Right atrium auricular region (tissue), 2 donors: Measurements from ENCODE around the gene TENM4. TPM values are rescaled to one million over a fixed set of nuclear protein-coding genes. Genes with fewer than 3 reads are reported as not detected.
A peak's percentile ranks its signal among the peaks of the same experiment; 100 is the strongest.

Source experiments
- DNase-seq: peaks from one replicate; pipeline ENCODE4 v3.0.0-alpha.2; 2019; ENCODE audit warnings: low spot score
- H3K27ac ChIP-seq, 2 donors: fragments of 200-600 bp; sonication (generic); 1 replicate in 1 of 2; 2 replicates in 1 of 2; pipeline ENCODE4 v1.5.1; 2016 to 2019
- H3K27me3 ChIP-seq, 2 donors: fragments of 200-600 bp; sonication (generic); one replicate each; pipeline versions ENCODE4 v1.5.1 to v1.6.0; 2017 to 2019
- H3K36me3 ChIP-seq: fragments of 200-600 bp; sonication (generic); one replicate; pipeline ENCODE4 v1.5.1; 2016
- H3K4me1 ChIP-seq, 2 donors: fragments of 200-600 bp; sonication (generic); one replicate each; pipeline versions ENCODE4 v1.5.1 to v1.6.0; 2017 to 2019
- H3K4me3 ChIP-seq, 2 donors: fragments of 200-600 bp; sonication (generic); 1 replicate in 1 of 2; 2 replicates in 1 of 2; pipeline ENCODE4 v1.5.1; 2017 to 2019; ENCODE audit warnings: mild to moderate bottlenecking in 1 of 2, moderate library complexity in 1 of 2
- H3K9me3 ChIP-seq, 2 donors: fragments of 200-600 bp; sonication (generic); one replicate each; pipeline ENCODE4 v1.5.1; 2019
- total RNA-seq, 2 donors: library from RNA; depleted of rRNA; stranded (reverse); fragments of >200 nt; gene quantifications; one replicate each; pipeline ENCODE4 v1.1.0, GENCODE V29; 2016
- TF ChIP-seq, protein P1 (sequence below), 2 donors: fragments of 200-600 bp; sonication (generic); IDR thresholded peaks; one replicate each; pipeline ENCODE4 v1.5.1; 2019; ENCODE audit warnings: antibody characterized with exemption in 2 of 2

Gene TENM4
- total RNA-seq, 2 donors from 2014 or later, result 0.30 to 0.98 TPM

DNA sequence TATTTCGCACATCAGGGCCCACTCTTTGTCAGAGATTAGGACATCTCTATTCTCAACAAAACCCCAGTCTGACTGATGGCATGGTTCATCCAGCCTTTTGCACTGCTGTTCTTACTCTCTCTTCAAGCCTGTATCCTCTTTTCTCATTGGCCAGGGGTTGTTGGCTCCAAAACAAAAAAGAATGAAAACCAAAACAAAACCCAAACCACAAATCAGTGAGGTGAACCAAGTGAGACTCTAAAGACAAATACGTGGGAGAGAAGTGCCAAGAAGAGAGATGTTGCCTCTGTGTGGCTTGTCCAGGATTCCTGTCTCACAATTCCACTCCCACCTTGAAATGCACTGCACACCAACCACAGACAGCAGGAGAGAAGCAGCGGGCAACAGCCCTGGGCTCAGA is 587.3 kb downstream of the TENM4 start:
- Histone ChIP-seq H3K9me3 (no peaks in the 10 kb centered on the region), H3K4me1 (no peaks in the 10 kb centered on the region), H3K27ac (no peak overlapping the region), H3K27me3 (no peaks in the 10 kb centered on the region), H3K36me3 (no peaks in the 10 kb centered on the region), H3K4me3 (no peak overlapping the region)
- DNase-seq, result no peak
- TF ChIP-seq, protein P1, sequence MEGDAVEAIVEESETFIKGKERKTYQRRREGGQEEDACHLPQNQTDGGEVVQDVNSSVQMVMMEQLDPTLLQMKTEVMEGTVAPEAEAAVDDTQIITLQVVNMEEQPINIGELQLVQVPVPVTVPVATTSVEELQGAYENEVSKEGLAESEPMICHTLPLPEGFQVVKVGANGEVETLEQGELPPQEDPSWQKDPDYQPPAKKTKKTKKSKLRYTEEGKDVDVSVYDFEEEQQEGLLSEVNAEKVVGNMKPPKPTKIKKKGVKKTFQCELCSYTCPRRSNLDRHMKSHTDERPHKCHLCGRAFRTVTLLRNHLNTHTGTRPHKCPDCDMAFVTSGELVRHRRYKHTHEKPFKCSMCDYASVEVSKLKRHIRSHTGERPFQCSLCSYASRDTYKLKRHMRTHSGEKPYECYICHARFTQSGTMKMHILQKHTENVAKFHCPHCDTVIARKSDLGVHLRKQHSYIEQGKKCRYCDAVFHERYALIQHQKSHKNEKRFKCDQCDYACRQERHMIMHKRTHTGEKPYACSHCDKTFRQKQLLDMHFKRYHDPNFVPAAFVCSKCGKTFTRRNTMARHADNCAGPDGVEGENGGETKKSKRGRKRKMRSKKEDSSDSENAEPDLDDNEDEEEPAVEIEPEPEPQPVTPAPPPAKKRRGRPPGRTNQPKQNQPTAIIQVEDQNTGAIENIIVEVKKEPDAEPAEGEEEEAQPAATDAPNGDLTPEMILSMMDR (IDR thresholded peaks at IDR 0.05), result no peak

DNA sequence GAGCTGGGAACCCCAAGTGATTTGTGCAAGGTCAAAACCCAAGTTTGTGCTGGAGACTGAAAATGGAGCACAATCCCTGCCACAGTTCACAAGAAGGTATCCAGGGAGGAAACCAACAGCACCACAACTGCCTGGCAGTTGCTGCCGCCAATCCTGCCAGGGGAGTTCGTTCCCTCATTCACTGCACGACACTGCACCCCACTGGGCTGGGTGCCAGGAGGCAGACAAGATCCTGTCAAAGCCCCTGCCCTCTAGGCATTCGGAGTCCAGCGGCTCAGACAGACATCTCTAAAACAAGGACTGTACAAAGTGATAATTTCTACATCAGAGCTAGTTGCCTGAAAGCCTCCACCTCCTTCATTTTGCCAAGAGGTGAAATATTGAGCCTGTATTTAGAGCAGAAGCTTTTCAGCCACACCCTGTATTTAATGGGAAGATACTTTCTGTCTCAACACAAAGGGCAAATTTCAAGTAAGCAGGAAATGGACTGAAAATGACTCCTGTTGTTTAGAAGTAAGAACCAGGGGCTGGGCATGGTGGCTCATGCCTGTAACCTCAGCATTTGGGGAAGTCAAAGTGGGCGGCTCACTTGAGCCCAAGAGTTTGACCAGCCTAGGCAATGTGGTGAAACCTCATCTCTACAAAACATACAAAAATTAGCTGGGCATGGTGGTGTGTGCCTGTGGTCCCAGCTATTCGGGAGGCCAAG is 588.8 kb downstream of the TENM4 start:
- DNase-seq, result peak; percentile 67
- Histone ChIP-seq H3K27ac (no peak overlapping the region), H3K4me1 (no peaks in the 10 kb centered on the region), H3K36me3 (no peaks in the 10 kb centered on the region), H3K4me3 (no peak overlapping the region), H3K27me3 (no peaks in the 10 kb centered on the region), H3K9me3 (no peaks in the 10 kb centered on the region)
- TF ChIP-seq, protein P1 (IDR thresholded peaks at IDR 0.05), result no peak

DNA sequence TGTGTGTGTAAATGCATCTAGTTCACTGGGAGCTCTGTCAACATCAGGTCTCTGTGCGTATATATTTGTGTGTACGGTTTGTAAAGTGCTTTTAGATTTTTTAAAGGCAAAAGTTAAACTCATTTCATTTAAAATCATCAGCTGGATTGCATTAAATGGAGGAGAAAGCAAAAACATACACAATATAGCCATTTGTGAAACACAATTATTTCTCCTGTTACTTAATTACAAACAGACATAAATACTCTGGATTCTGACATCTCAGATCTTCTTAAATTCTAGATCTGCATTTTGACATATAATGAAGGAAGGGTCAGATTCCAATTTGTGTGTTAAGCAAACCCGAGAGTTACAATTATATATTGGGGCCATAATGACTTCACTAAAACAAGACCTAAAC is 590.8 kb downstream of the TENM4 start:
- no peak overlapping the region for H3K4me3 ChIP-seq
- no peaks in the 10 kb centered on the region for H3K4me1 ChIP-seq
- H3K27ac ChIP-seq, result no peak overlapping the region
- H3K27me3 ChIP-seq, result no peaks in the 10 kb centered on the region
- no peak for DNase-seq
- no peaks in the 10 kb centered on the region for H3K36me3 ChIP-seq
- no peaks in the 10 kb centered on the region for H3K9me3 ChIP-seq
- TF ChIP-seq, protein P1 (IDR thresholded peaks at IDR 0.05), result no peak

DNA sequence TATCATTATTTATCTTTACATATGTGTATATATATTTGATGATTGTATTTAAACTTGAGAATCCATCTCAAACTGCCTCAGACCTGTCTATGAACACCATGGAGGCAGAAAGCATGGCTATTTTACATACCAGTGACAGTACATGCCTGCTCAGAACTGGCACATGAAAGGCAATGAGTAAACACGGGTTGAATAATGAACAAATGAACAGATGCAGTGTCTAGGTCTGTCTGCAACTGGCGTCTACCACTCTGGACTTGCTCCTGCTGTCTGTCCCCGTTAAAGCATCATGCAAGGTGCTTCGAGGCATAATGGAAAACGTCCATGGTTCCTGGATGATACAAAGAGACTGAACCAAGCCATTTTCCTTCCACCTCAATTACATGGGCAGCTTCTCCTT is 594.6 kb downstream of the TENM4 start:
- H3K36me3 ChIP-seq, result no peaks in the 10 kb centered on the region
- H3K4me3 ChIP-seq, result no peak overlapping the region
- TF ChIP-seq, protein P1 (IDR thresholded peaks at IDR 0.05), result no peak
- no peak overlapping the region for H3K27ac ChIP-seq
- no peaks in the 10 kb centered on the region for H3K4me1 ChIP-seq
- no peaks in the 10 kb centered on the region for H3K27me3 ChIP-seq
- H3K9me3 ChIP-seq, result no peaks in the 10 kb centered on the region
- DNase-seq, result no peak

DNA sequence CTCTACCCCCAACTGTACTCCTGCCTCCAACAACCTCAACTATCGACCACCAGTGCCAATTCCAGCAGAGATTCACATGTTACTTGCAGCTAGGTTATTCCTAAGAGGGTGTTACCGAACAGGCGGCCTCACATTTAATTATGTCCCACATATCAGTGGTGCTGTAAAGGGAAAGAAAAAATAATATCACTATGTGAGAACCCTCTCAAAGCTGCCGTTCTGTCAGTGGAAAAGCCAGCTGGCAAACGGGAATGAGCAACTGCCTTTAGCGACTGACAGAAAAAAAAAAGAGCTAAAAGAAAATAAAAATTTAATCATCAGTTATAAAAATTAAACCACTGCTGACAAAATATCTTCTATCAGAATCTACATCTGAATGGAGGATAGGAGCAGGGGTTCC is 595.3 kb downstream of the TENM4 start:
- no peak for DNase-seq
- no peaks in the 10 kb centered on the region for H3K27me3 ChIP-seq
- H3K9me3 ChIP-seq, result no peaks in the 10 kb centered on the region
- no peaks in the 10 kb centered on the region for H3K36me3 ChIP-seq
- no peak overlapping the region for H3K4me3 ChIP-seq
- no peak overlapping the region for H3K27ac ChIP-seq
- no peaks in the 10 kb centered on the region for H3K4me1 ChIP-seq
- TF ChIP-seq, protein P1 (IDR thresholded peaks at IDR 0.05), result no peak
